ENCODE data around the gene PPP1R2. TPM values are rescaled to one million over a fixed set of nuclear protein-coding genes. Genes with fewer than 3 reads are reported as not detected.

Gene PPP1R2
- total RNA-seq, 1 experiment from 2014 or later: 38.3 TPM

DNA sequence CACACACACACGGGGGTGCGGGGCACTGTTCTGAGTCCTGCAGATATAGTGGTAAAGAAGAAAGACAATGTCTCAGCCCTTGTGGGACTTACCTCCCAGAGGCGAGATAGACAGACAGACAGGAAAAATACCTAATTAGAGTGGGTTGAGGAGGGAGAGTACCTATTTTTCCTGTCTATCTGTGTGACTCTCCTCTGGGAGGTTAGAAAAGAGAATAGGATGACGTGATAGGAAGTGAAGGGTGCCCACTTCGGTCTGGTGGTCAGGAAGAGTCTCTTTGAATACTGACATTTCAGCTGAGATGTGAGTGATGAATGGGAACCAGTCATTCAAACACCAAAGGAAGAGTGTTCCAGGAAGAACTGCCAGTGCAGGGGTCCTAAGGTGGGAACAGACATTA, 44.7 kb upstream of the PPP1R2 start:
- Histone ChIP-seq H3K4me1 (ENCODE audit: insufficient read depth, low read length) (no peaks in the 10 kb centered on the region), H3K18ac (ENCODE audit: insufficient read length, low read depth, low read length) (no peak overlapping the region), H3K79me1 (ENCODE audit: insufficient read depth, low read depth, low read length, poor library complexity, severe bottlenecking) (no peaks in the 10 kb centered on the region), H2BK12ac (ENCODE audit: insufficient read length, low read depth, low read length) (no peak overlapping the region), H3K23ac (ENCODE audit: insufficient read length, low read depth, low read length) (no peak overlapping the region), H3K14ac (ENCODE audit: insufficient read depth, low read length) (no peak overlapping the region), H3K4ac (ENCODE audit: low read depth, low read length) (no peak overlapping the region), H3K27me3 (ENCODE audit: insufficient read depth, low read length) (no peaks in the 10 kb centered on the region), H2BK120ac (ENCODE audit: low read depth, low read length, poor library complexity, severe bottlenecking) (no peak overlapping the region), H3K56ac (ENCODE audit: insufficient read length, low read depth, low read length) (no peak overlapping the region), H2BK15ac (ENCODE audit: low read depth, low read length) (no peak overlapping the region), H4K5ac (ENCODE audit: insufficient read length, low read depth, low read length) (no peak overlapping the region), H4K91ac (ENCODE audit: insufficient read length, low read depth, low read length) (no peak overlapping the region), H2BK20ac (ENCODE audit: low read depth, low read length, poor library complexity, severe bottlenecking) (no peak overlapping the region), H4K8ac (replicated peaks; ENCODE audit: insufficient read length, low read depth, low read length) (no peak overlapping the region), H2AK5ac (ENCODE audit: insufficient read length, low read length) (no peak overlapping the region), H3K4me2 (ENCODE audit: insufficient read depth, insufficient read length, low read length) (no peak overlapping the region), H2AFZ (ENCODE audit: low read length) (no peak overlapping the region), H2BK5ac (ENCODE audit: insufficient read length, low read length) (no peak overlapping the region), H4K20me1 (ENCODE audit: control insufficient read depth, insufficient read depth, insufficient read length) (no peaks in the 10 kb centered on the region), H3T11ph (ENCODE audit: low read length) (no peak overlapping the region), H3K23me2 (ENCODE audit: insufficient read length, low read depth, low read length, poor library complexity, severe bottlenecking) (no peaks in the 10 kb centered on the region), H3K9ac (ENCODE audit: extremely low read depth, insufficient read length, low read length) (no peak overlapping the region), H3K27ac (ENCODE audit: insufficient read length, low read depth, low read length) (no peak overlapping the region), H3K79me2 (ENCODE audit: insufficient read depth, low read length) (no peaks in the 10 kb centered on the region), H3K9me3 (ENCODE audit: control insufficient read depth, low read depth, low read length) (no peaks in the 10 kb centered on the region)
- no peak for DNase-seq
- Mint-ChIP-seq H3K4me3 (no peak overlapping the region), H3K27me3 (ENCODE audit: low read depth) (peaks cover 3% of the 10 kb centered on the region), H3K27ac (no peak overlapping the region), H3K4me1 (peaks cover 3 to 4% of the 10 kb centered on the region in 2 experiments; a peak in 3 of 4 replicates), H3K36me3 (ENCODE audit: insufficient read depth in 1 of 3, low read depth in 3 of 3) (no peaks in the 10 kb centered on the region), H3K9me3 (0 out of 5 replicates have a peak, but pooled peaks cover 0 to 3% of the 10 kb centered on the region in 2 experiments)
- WGBS (ENCODE audit: extremely low coverage, insufficient read length, low lambda C conversion rate): no CpG with 5 or more reads among the region's 5 CpGs
- TF ChIP-seq, protein P1, sequence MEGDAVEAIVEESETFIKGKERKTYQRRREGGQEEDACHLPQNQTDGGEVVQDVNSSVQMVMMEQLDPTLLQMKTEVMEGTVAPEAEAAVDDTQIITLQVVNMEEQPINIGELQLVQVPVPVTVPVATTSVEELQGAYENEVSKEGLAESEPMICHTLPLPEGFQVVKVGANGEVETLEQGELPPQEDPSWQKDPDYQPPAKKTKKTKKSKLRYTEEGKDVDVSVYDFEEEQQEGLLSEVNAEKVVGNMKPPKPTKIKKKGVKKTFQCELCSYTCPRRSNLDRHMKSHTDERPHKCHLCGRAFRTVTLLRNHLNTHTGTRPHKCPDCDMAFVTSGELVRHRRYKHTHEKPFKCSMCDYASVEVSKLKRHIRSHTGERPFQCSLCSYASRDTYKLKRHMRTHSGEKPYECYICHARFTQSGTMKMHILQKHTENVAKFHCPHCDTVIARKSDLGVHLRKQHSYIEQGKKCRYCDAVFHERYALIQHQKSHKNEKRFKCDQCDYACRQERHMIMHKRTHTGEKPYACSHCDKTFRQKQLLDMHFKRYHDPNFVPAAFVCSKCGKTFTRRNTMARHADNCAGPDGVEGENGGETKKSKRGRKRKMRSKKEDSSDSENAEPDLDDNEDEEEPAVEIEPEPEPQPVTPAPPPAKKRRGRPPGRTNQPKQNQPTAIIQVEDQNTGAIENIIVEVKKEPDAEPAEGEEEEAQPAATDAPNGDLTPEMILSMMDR (conservative IDR thresholded peaks at IDR 0.05): no peak
